Bronchial epithelial cell (primary cell): ENCODE measurements around the gene ELMO3. TPM values are rescaled to one million over a fixed set of nuclear protein-coding genes. Genes with fewer than 3 reads are reported as not detected.

Experiments used
- DNase-seq: peaks from one replicate; pipeline ENCODE4 v3.0.0-alpha.2; 2010; ENCODE audit warnings: low read depth
- FAIRE-seq: peaks from 2 replicates; lab custom pipeline; 2011; peaks lifted over from hg19 to GRCh38; lab: Jason Lieb, UNC
- H3K27me3 ChIP-seq: 2 replicates; pipeline ENCODE4 v1.5.1; 2011; ENCODE audit warnings: low read length; ENCODE audit not compliant: control insufficient read depth, insufficient read depth
- H3K36me3 ChIP-seq: 2 replicates; pipeline ENCODE4 v1.5.1; 2011; ENCODE audit warnings: low read length; ENCODE audit not compliant: control insufficient read depth, insufficient read depth
- H3K4me3 ChIP-seq: 2 replicates; pipeline ENCODE4 v1.5.1; 2011; ENCODE audit warnings: mild to moderate bottlenecking, low read depth, low read length, control low read depth
- total RNA-seq: library from RNA; depleted of rRNA; stranded (reverse); fragments of >200 nt; gene quantifications from 2 replicates; pipeline ENCODE4 v1.2.1, GENCODE V29; 2014
- TF ChIP-seq, protein P1 (sequence below): IDR thresholded peaks from 2 replicates; pipeline ENCODE4 v1.5.1; 2011; ENCODE audit warnings: mild to moderate bottlenecking, moderate library complexity, low read length, control low read depth, inconsistent platforms; ENCODE audit not compliant: insufficient read depth, severe bottlenecking

Gene ELMO3
- total RNA-seq, 1 donor from 2014 or later, result 44.0 TPM

GRCh38 chr16:67252609-67253497, 53.9 kb downstream of the ELMO3 start:
- Histone ChIP-seq H3K36me3 (no peaks in the 10 kb centered on the region), H3K27me3 (no peaks in the 10 kb centered on the region), H3K4me3 (no peak overlapping the region)
- TF ChIP-seq, protein P1, sequence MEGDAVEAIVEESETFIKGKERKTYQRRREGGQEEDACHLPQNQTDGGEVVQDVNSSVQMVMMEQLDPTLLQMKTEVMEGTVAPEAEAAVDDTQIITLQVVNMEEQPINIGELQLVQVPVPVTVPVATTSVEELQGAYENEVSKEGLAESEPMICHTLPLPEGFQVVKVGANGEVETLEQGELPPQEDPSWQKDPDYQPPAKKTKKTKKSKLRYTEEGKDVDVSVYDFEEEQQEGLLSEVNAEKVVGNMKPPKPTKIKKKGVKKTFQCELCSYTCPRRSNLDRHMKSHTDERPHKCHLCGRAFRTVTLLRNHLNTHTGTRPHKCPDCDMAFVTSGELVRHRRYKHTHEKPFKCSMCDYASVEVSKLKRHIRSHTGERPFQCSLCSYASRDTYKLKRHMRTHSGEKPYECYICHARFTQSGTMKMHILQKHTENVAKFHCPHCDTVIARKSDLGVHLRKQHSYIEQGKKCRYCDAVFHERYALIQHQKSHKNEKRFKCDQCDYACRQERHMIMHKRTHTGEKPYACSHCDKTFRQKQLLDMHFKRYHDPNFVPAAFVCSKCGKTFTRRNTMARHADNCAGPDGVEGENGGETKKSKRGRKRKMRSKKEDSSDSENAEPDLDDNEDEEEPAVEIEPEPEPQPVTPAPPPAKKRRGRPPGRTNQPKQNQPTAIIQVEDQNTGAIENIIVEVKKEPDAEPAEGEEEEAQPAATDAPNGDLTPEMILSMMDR, result no peak
- FAIRE-seq (no peak), DNase-seq (no peak)

Other genes with a start within 250 kb of the ELMO3 start
- gene CES3, start 237.9 kb upstream of the ELMO3 start, total RNA-seq, result 1.6 and 6.3 TPM in 2 replicates
- 1.1 and 1.5 TPM in 2 replicates for gene CES4A, start 210.5 kb upstream of the ELMO3 start, total RNA-seq
- gene CBFB, start 170.0 kb upstream of the ELMO3 start, total RNA-seq, result 101 and 121 TPM in 2 replicates
- 7.6 and 16.3 TPM in 2 replicates for gene PHAF1, start 89.2 kb upstream of the ELMO3 start, total RNA-seq
- 8.7 and 11.4 TPM in 2 replicates for gene B3GNT9, start 48.1 kb upstream of the ELMO3 start, total RNA-seq
- 31.9 and 35.8 TPM in 2 replicates for gene TRADD, start 39.2 kb upstream of the ELMO3 start, total RNA-seq
- gene FBXL8, start 39.2 kb upstream of the ELMO3 start, total RNA-seq, result 4.1 and 4.5 TPM in 2 replicates
- 3.7 and 8.1 TPM in 2 replicates for gene HSF4, start 34.4 kb upstream of the ELMO3 start, total RNA-seq
- 28.2 and 37.8 TPM in 2 replicates for gene NOL3, start 28.6 kb upstream of the ELMO3 start, total RNA-seq
- gene MATCAP1, start 15.2 kb upstream of the ELMO3 start, total RNA-seq, result 5.5 and 5.8 TPM in 2 replicates
- gene EXOC3L1, start 9.0 kb upstream of the ELMO3 start, total RNA-seq, result not detected in 2 replicates
- 47.1 and 47.6 TPM in 2 replicates for gene E2F4, start 7.0 kb upstream of the ELMO3 start, total RNA-seq
- 35.1 and 56.9 TPM in 2 replicates for gene TMEM208, start 28.0 kb downstream of the ELMO3 start, total RNA-seq
- 2.0 and 2.6 TPM in 2 replicates for gene FHOD1, start 48.4 kb downstream of the ELMO3 start, total RNA-seq
- 0.26 TPM in 2 replicates for gene SLC9A5, start 49.8 kb downstream of the ELMO3 start, total RNA-seq
- 8.2 and 11.6 TPM in 2 replicates for gene PLEKHG4, start 80.4 kb downstream of the ELMO3 start, total RNA-seq
- not detected in 2 replicates for gene KCTD19, start 127.6 kb downstream of the ELMO3 start, total RNA-seq
- gene LRRC36, start 127.7 kb downstream of the ELMO3 start, total RNA-seq, result not detected in 2 replicates
- gene TPPP3, start 194.4 kb downstream of the ELMO3 start, total RNA-seq, result 0.13 TPM in 1 of 2 replicates, not detected in the other
- 1.8 and 4.1 TPM in 2 replicates for gene ZDHHC1, start 217.3 kb downstream of the ELMO3 start, total RNA-seq
- 2.1 and 2.3 TPM in 2 replicates for gene HSD11B2, start 232.0 kb downstream of the ELMO3 start, total RNA-seq